OCI-M2 (cell line): ENCODE measurements around the gene LDLRAD3.
"Not testable (repeated sequence)": the region's sequence is repeated elsewhere in the genome, so short reads cannot be mapped to it uniquely, and the experiment has no call there.

Experiments
- DNase-seq: peaks from one replicate; lab custom pipeline; 2025; ENCODE audit not compliant: unreplicated experiment; lab: John Stamatoyannopoulos, UW

LDLRAD3 gene

DNA sequence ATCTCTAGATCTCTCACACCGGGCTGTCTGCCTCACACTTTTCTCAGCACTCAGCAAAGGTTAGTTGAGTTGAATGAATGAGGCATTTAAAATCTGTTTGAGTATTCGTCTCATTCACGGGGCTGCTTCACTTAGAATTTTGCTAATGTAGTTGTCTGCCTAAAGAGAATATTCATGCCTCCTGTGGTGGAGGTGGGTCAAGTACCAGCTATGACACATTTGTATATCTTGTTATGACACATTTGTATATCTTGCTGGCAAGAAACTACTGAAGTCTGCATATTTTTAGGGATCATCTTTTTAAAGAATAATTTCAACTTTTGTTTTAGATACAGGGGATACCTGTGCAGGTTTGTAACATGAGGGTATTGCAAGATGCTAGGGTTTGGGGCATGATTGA is 43.1 kb downstream of the LDLRAD3 start:
- no peak for DNase-seq

- DNase-seq = no peak
These were observed 46.3 kb downstream of the LDLRAD3 start for GRCh38 chr11:35990170-35990569.

DNA sequence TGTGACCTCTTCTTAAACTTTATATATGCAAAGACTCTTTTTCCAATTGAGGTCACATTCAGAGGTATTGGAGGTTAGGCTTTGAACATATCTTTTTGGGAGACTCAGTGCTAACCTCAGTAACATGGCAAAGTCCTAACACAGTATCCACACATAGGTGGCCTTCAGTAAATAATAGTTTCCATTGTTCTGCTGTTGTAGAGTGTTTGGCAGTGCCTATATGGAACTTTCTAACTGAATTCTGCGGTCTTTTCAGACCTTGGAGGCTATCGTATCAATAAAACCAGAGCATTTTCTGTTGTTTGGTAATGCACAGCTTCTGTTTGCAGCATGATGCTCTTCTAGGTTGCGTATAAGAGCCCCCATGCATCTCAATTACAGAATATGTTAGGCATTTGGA is 47.0 kb downstream of the LDLRAD3 start:
- DNase-seq = no peak

DNA sequence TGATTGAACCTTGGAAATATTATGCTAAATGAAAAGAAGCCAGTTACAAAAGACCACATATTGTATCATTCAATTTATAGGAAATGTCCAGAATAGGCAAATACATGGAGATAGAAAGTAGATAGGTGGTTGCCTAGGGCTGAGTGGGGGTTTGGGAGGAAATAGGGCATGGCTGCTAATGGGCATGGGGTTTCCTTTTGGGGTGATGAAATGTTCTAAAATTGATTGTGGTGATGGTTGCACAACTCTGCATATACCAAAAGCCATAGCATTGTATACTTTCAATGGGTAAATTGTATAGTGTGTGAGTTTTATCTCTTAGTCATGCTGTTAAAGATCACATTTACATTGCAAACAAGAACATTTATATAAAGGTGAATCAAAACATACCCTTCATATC is 48.7 kb downstream of the LDLRAD3 start:
- no peak for DNase-seq

DNA sequence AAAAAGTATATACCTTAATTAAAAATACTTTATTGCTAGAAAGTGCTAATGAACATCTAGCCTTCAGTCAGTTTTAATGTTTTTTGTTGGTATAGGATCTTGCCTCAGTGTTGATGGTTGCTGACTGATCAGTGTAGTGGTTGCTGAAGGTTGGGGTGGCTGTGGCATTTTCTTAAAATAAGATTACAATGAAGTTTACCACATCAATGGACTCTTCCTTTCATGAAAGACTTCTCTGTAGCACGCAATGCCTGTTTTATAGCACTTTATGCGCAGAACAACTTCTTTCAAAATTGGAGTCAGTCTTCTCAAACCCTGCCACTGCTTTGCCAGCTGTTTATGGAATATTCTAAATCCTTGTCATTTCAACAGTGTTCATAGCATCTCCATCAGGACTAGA is 50.6 kb downstream of the LDLRAD3 start:
- no peak for DNase-seq

- DNase-seq = no peak
These were observed 51.9 kb downstream of the LDLRAD3 start for GRCh38 chr11:35995681-35996271.

GRCh38 chr11:35997902-35998520 is 54.1 kb downstream of the LDLRAD3 start:
- DNase-seq = no peak

GRCh38 chr11:35998634-35999033 is 54.8 kb downstream of the LDLRAD3 start:
- no peak for DNase-seq

DNA sequence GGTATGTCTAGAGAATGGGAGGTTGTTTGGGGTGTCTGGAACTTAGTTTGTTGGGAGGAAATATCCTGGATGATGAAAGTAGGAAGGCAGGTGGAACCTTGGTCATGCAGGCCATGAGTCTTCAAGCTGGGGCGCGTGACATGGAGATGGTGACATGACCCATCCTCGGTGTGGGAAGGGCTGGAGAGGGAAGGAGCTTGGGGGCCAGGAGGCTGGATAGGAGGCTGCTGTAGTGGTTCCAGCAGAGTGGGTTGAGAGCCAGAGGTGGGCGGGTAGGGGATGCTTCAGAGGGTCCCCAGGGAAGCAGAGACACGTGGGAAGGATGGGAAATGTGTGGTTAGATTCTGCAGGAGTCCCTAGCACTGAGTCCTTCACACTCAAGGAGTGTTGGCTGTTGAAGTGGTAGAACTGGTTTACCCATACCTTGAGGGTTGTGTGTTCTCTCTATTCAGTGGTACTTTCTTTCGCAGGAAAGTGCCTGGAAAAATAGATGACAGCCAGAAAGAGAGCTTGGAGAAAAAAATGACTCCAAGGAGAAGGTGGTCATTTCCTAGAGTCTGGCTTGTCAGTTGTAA is 56.8 kb downstream of the LDLRAD3 start:
- DNase-seq = no peak

GRCh38 chr11:36002196-36002595 is 58.3 kb downstream of the LDLRAD3 start:
- no peak for DNase-seq

DNA sequence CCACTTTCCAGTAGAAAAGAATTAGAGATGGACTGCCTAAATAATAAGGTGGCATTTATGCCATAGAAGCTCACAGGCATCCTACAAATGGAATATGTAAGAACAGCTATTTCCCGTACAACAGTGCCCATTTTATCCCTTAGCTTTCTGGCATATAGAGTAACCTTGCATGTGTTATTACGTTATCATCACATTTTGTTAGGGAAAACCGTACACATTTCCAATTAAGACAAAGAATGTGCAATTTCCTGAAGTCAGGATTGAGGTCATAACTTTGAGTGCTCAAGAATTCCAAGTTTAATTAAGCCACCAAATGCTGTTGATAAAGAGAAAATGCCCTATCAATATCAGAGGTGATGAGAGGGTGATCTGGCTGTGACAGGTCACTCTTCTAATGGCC is 58.9 kb downstream of the LDLRAD3 start:
- DNase-seq = no peak

DNA sequence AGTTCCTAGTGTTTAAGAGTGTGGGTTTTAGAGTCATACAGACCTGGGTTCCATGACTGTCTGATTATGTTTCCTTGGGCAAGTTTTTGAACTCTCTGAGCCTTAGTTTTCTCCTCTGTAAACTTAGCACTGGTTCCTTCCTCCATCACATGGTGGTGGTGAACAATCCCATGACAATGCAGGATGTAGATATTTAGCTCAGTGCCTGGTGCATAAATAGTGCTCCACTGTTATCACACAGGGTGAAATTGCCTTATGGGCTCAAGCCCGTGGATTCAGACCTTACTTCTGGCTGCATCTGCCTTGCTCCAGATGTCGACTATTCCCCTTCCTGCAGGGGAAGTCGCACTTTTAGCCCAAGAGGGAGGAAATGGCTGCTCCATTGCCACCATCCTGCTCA is 62.7 kb downstream of the LDLRAD3 start:
- no peak for DNase-seq

DNA sequence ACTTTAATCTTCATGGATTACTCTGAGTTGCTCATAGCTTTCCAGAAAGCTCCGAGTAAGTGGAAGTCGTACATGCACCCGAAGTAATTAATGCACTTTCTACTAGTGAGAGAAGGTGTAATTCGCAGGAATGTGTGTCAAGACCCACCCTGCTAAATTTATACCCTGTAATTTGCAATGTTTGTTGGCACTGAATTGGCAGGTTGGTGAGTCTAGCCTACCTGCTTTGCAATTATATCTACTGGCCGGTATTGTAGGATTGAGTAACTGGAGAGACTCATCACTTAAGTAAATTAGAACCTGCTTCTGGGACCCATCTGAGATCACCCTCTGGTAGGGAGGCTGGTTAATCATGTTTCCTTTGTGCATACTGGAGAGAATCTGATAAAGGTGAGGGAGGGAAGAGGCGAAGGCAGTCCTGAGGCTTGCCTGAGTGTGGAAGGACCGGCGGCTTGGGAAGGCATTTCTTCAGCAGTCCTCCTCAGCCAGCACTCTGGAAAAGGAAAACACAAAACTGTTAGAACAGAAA is 63.3 kb downstream of the LDLRAD3 start:
- DNase-seq = no peak

- no peak for DNase-seq
These were observed 64.7 kb downstream of the LDLRAD3 start for GRCh38 chr11:36008584-36008983.

GRCh38 chr11:36009473-36009872 is 65.6 kb downstream of the LDLRAD3 start:
- DNase-seq = no peak

DNA sequence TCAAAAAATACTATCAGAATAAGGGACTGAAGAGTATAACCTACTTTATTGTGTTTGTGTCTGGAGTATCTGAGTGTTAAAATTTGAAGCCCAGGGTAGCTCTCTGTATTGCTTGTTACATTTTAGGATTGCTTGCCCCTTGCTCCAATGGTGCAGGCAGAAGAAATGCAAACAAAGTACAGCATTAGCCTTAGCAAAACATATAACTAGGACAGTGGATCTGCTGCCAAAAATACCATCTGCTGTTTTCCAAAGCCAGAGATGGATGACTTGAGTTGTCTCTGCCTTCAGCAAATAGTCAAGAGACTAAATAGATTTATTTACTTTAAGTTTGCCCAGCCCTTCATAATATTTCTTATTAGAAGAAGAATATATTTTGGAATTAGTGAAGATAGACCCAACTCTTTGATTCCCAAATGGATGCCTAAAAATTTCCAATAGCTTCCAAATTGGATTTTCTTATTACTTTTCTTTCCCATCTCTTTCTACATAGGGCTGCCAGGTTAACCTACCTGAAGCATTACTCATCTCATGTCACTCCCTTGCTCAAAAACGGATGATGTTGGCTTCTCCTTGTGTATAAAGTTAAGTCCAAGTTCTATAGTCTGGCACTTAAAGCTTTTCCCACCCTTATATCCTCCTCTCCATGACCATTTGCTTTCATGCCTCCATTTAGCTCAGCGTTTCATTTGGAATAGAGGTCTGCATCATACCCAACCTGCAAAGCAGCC is 66.3 kb downstream of the LDLRAD3 start:
- no peak for DNase-seq

DNA sequence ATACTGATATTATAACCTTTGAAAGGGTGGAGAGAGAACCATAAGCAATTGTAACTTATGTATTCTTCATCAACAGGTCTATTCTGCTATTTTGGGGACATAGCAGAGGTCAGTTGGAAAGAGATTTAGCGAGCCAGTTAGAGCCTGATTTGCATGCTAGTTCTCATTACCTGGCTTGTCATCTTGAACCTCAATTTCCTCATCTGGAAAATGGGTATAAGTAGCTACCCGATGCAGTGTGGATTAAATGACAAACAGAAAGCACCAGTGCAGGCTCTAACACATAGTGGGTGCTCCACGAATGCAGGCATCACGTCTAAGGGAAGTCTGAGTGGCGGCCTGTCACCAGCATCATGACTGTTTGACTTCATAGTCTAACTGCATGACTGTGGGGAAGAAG is 67.7 kb downstream of the LDLRAD3 start:
- no peak for DNase-seq

GRCh38 chr11:36012455-36012854 is 68.6 kb downstream of the LDLRAD3 start:
- DNase-seq = no peak

DNA sequence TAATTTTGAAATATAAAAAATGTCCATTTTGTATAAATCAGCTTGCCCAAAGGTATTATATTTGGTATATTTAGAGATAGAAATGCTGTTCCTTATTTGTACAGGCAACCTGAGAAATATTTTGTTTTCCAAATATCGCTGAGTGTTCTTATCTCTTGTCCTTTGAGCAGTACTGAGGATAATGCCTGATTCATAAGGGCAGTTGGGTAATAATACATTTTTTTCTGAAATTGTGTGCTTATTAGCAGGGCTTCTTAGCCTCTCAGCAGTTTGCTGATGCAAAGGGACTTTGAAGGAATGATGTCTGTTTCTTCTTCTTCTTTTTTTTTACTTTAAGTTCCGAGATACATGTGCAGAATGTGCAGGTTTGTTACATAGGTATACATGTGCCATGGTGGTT is 69.1 kb downstream of the LDLRAD3 start:
- DNase-seq = no peak

- not testable (repeated sequence) for DNase-seq
These were observed 69.6 kb downstream of the LDLRAD3 start for GRCh38 chr11:36013446-36013845.

DNA sequence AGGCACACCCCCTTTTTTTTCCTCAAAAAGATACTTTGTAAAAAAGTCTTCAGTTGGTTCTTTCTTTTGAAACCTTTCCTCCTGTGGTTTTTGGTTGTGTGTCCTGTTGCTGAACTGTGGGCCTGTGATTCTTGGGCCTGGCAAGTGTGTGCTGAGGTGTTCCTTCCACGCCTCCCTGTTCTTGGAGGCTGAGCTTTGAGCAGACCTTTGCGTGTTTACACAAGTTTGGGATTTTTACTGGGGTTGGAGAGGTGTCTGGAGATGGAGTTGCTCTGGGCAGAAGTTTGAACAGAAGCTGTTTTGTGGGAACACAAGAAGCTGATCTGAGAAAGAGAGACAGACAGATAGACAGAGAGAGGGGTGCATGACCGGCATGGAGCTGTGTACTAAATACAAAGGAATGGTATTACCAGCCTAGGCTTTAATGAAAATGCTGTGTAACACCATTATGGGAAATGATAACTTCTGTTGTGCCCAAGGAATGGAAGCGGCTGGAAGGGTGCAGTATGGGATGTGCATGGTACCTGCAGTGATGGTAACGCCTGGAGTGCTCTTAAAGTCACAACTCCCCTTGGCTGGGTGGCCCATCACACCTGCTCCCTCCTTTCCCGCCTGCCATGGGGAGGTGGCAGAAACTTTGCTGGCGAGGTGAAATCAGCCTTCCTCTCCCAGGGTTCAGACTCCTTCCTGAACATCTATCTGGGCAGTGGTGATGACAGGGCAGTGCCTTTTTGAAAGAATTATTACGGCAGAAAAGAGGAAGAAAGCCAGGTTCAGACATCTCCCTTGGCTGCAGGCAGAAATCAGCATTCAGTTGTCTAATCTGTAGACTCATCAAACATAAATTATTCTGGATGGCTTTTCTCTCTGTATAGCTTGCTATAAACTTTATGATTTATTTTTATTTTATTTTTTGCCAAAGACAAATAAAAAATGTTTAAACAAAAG is 70.4 kb downstream of the LDLRAD3 start:
- DNase-seq = no peak
